Measurements from ENCODE around the gene CFLAR.
"Not testable (repeated sequence)": the region's sequence is repeated elsewhere in the genome, so short reads cannot be mapped to it uniquely, and the experiment has no call there.

Gene CFLAR

DNA sequence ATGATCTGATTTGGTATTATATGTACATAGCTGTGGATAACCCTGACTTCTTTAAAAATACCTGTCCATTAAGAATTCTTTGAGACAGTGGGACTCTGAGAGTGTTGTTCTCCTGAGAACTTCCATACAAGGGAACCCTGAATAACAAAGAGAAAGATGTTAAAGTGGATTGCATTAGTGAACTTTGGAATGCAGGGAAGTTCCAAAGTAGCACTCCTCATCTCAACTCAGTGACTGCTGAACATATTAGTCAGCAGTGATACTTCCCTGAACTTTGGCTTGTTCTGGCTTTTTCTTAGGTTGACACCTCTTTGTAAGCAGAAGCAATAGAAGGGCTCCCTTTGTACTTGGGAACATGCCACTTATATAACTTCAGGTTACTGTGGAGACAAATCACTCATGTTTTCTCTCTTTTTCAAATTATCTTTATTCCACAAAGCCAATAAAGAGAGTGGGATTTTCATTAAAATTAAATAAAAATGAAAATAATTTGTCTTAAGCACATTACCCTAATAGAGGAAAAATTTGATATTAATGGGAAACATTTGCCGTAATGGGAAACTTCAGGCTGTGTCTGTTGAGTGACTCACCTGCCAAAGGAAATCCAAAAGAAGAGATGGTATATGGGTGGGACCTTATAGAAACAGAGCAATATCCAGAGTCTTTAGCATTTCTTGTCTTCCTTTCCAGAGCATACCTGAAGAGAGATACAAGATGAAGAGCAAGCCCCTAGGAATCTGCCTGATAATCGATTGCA, 33.3 kb downstream of the CFLAR start:
- TF ChIP-seq, protein P1, sequence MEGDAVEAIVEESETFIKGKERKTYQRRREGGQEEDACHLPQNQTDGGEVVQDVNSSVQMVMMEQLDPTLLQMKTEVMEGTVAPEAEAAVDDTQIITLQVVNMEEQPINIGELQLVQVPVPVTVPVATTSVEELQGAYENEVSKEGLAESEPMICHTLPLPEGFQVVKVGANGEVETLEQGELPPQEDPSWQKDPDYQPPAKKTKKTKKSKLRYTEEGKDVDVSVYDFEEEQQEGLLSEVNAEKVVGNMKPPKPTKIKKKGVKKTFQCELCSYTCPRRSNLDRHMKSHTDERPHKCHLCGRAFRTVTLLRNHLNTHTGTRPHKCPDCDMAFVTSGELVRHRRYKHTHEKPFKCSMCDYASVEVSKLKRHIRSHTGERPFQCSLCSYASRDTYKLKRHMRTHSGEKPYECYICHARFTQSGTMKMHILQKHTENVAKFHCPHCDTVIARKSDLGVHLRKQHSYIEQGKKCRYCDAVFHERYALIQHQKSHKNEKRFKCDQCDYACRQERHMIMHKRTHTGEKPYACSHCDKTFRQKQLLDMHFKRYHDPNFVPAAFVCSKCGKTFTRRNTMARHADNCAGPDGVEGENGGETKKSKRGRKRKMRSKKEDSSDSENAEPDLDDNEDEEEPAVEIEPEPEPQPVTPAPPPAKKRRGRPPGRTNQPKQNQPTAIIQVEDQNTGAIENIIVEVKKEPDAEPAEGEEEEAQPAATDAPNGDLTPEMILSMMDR (conservative IDR thresholded peaks at IDR 0.05; ENCODE audit: low read depth, low read length) = no peak
- H3K4me3 ChIP-seq (ENCODE audit: low read length) = no peak overlapping the region
- peak; percentile 68 for DNase-seq (ENCODE audit: low read depth)

DNA sequence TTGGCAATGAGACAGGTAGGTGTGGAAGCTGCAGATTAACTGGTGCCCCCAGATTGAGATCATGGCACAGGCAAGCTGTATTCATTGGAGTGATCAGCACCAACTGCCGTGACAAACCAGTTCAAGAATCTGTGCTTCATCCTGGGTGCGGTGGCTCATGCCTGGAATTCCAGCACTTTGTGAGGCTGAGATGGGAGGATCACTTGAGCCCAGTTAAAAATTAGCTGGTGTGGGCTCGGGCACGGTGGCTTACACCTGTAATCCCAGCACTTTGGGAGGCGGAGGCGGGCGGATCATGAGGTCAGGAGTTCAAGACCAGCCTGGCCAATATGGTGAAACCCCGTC, 33.8 kb downstream of the CFLAR start:
- not testable (repeated sequence) for DNase-seq (ENCODE audit: low read depth); H3K4me3 ChIP-seq (ENCODE audit: low read length)

DNA sequence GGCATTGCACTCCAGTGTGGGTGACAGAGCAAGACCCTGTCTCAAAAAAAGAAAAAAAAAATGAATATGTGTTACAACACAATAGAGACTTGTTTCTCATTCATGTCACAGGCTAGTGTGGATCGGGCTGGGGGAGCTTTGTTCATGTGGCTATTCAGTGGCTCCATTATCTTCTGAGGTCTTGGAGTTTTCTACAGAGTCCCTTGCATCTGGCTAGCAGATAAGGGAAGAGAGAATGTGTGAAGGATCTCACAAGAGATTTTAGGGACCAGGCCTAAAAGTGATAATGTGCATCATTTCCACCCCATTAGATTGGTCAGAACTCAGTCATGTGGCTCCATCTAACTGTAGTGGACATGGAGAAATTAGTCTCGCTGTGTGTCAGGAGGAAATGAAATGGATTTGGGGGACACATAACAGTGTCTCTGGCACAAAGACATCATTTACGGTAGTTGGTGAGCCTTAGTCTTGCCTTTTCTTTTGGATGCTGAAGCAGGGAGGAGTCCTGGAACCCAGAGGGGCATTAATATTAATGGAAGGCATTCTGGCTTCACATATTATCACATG, 34.6 kb downstream of the CFLAR start:
- no peak for DNase-seq (ENCODE audit: low read depth)
- TF ChIP-seq, protein P1 (conservative IDR thresholded peaks at IDR 0.05; ENCODE audit: low read depth, low read length) = no peak
- no peak overlapping the region for H3K4me3 ChIP-seq (ENCODE audit: low read length)

DNA sequence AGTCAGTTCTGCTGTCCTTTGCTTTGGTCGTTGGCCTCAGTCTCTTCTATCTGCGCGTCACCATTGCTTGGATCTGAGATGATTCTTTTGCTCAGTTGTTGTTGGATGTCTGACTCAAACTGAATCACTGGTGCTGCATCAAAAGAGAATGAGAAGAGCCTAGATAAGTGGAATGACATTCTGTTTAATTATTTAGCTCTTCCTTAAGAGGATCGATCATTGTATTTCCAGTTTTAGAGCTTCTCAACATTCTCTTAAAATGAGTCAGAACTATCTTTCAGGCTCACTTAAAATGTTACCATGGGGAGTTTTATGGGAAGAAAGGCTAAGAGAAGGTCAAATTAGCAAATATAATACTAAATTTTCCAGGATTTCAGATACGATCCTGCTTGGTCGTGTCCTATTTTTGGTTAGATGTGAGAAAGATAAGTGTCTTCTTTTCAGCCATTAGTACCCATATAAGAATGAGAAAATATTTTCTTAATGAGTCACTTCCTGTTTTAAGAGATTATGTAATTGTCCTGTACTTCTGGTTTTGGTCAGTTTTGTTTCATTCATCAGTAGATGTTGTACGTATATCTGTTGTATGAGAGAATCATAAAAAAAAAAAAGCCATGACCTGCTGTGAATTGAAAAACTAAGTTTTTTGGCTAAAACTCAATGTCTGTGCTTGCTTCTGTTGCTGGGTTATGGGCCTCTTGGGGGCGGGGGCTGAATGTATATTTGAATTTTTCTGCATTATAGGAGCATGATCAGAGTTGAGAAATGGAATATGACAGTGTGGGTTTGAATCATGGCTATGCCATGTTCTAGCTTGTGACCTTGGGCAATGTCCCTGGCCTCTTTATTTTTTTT, 35.4 kb downstream of the CFLAR start:
- no peak overlapping the region for H3K4me3 ChIP-seq (ENCODE audit: low read length)
- TF ChIP-seq, protein P1 (conservative IDR thresholded peaks at IDR 0.05; ENCODE audit: low read depth, low read length) = no peak
- no peak for DNase-seq (ENCODE audit: low read depth)

DNA sequence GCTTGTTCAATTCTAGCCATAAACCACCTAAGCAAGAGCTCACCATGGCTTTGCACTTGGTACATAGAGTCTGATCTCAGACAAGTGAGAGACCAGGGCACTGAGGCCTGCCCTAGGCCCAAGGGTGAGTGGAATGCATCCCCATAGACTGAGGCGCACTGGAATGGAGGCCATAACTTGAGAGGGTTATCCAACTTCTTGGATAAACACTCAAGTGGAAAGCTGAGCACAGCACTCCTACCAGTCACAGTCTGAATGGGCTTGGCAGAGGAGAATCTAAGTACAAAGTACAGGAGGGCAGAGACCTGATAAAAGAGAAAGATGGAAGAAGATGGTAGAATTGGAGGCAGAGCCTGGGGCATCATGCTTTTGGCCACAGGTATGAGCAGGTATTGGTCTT, 36.6 kb downstream of the CFLAR start:
- TF ChIP-seq, protein P1 (conservative IDR thresholded peaks at IDR 0.05; ENCODE audit: low read depth, low read length) = no peak
- DNase-seq (ENCODE audit: low read depth) = no peak
- no peak overlapping the region for H3K4me3 ChIP-seq (ENCODE audit: low read length)

DNA sequence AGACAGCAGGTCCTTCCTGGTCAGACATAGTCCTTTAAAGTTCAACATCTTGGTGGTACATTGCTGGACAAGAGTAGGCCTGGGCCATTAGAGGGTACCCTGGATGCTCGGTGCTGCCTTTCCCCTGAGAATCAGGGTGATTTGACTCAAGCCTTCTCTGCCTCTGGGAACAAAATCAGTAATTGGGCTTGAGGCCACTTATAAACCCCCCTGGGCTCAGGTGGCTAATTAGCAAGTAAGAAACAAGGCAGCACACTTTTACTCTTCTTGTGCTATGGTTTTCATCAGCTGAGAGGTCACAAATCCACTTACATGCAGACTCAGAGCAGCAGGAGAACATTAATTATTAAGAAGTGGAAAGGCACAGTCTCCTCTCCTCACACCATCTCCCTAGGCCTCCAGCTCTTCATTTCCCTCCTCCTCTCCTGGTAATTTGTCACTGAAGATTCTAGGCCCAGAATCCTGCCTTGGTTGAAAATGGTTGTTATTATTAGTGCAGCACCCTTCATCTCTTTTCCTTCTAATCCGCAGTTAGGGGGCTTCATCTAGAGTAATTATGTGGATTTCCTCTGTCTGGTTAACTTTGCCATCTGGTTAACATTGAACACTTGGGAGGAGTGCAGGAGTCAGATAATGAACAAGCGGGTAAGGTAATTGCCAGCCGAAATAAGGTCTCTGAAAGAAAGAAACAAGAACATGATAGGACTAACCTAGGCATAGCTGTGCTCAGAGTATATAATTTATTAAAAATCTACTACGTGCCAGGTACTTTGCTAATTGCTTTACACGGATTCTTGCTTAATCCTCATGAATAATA, 37.2 kb downstream of the CFLAR start:
- TF ChIP-seq, protein P1 (conservative IDR thresholded peaks at IDR 0.05; ENCODE audit: low read depth, low read length) = no peak
- no peak for DNase-seq (ENCODE audit: low read depth)
- no peak overlapping the region for H3K4me3 ChIP-seq (ENCODE audit: low read length)

All from retinal pigment epithelial cell (primary cell).